HTERT RPE-1 (cell line): Measurements from ENCODE around the gene WNT7B.

Experiments
- in situ Hi-C: fragments of 300-500 bp; cut with MboI; formaldehyde crosslinking; loops from 4 replicates; pipeline ENCODE4 v1.14.3; 2020; ENCODE audit warnings: low sequenced_read_pairs

Gene WNT7B

GRCh38 chr22:45974498-45974897 is 2.5 kb downstream of the WNT7B start:
- in situ Hi-C loops: no loop called here

GRCh38 chr22:45972889-45973253 is 4.1 kb downstream of the WNT7B start:
- in situ Hi-C loops: no loop called here

DNA sequence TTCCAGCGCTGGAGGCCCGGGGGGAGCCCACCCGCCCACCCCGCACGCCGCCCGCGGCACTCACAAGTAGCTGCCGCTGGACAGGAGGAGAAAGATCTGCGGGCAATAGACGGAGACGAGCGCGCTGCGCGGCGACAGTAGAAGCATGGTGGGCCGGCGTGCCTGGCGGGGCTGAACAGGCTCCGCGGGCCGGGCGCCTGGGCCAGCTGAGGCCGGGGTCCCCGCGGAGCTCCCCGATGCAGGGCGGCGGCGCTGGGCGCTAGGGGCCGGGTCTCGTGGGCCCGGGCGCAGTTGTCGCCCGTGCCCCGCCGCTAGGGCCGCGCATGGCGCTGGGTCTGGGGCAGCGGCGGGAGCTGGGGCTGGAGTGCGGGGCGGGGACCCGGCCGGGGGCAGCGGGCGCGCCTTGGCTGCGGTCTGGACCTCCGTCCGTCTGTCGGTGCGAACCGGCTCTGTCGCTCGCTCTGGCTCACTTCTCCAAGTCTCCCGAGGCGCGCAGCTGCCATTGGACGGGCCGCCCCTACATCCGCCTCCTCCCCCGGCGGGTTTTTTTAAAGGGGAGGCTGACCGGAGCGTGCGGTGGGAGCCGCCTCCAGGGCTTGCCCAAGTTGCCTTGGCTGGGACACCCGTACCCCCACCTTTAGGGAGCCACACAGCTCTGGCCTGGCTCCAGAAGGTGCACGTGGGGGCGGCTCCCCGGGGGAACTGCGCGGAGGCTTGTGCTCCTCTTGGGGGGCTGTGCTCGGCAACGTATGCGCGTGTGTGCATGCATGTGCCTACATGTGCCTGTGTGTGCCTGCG is 4.7 kb downstream of the WNT7B start:
- in situ Hi-C loops: no loop called here

DNA sequence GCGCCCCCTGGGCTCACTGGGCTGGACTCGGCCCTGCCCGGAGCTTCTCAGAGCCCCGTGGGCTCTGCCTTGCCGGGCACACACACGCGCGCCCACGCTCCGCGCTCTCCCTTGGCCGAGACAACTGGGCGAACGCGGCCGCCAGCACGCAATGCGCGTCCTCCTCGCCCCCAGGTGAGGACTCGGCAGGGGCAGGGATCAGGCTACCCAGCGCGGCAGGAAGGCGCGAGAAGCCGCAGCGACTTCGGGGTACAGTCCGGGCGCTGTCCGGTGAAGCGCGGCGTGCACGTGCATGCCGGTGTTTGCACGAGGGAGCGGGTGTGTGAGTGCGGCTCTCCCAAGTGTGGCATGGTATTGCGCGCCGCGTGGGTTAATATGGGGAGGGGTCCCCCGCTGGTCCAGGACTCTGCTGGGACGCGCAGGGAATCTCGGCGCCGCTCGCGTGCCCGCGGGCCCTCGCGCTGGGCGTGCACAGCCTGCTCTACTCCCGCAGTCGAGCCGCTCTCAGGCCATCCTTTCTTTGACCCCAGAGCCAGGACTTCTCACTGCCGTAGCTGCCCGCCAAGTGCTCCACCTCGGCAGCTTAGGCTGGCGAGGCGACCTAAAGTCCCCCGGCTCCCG is 5.4 kb downstream of the WNT7B start:
- in situ Hi-C loops: no loop called here

- in situ Hi-C loops: no loop called here
Measured at GRCh38 chr22:45970705-45971407, 6.1 kb downstream of the WNT7B start.

DNA sequence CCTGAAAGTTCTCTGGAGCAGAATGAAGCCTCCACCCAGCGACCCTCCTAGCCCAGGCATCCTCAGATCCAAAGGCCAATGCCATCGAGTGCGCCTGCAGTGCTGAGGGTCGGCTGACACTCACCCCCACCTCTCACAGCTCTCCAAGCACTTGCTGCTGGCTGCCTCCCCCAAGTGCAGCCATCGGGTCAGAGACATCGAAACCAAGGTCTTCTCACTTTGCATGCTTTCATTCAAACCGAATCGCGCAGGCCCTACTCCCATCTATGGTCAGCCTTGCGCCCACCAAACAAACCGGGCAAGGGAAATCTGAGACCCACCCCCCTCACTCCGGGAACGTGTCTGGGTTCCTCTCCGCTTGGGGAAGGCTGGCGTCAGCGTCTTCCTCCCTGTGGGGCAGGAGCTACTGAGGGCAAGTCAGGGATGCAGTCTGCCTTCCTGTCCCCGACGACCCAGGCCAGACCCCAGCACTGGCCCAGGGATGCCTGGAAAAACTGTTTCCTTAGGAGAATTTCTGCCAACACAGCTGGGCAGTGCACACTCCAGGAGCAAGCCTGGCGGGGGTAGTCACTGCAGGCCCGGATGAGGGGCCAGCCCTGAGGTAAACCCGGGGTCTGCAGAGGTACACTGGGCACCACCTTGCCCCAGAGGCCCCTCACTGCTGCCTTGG is 7.0 kb downstream of the WNT7B start:
- in situ Hi-C loops: no loop called here

DNA sequence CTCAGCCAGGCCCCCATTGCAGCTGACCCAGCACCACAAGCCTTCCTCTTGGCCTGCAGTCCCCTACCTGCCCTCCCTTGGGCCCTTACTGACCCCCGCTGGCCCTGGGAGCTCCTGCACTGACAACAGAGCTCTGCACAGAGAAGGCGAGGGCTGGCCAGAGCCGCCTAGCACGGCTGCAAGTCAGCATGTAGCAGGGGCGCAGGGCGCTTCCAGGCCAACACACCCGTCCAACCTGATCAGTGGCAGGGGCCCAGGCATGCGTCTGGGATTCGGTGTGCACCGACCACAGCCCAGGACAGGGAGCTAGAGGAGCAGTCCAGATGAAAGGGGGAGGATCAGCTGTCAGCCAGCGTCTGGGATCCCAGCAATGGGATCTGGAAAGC is 7.6 kb downstream of the WNT7B start:
- in situ Hi-C loops: no loop called here

- in situ Hi-C loops: no loop called here
Measured at GRCh38 chr22:45968751-45969413, 8.1 kb downstream of the WNT7B start.

DNA sequence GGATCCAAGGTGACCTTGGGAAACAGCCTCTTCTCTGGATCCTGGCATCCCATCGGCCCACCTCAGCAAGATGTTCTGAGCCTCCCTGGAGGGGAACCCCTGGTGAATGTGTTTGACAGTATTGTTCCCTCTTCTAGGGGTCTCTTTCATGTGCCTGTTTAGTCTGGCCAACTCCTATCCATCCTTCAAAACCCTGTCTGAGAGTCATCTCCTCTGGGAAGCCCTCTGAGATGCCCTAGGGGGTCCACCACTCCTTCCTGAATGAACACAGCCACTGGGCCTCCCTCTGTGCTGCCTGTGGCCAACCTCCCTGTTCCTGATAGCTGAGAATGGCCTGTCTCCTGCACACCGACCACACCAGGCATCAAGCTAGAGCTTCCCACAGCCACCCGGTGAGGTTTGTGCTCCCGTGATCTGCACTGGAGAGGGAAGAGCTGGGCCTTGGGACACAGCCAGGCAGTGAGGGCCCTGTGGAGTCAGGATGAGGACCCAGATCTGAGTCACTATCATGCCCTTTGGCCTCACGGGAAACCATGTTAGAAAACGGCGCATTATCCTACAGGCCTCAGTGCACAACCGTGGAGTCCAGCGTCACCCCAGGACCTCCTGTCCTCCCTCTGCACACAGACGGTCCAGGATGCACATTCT is 8.8 kb downstream of the WNT7B start:
- in situ Hi-C loops: no loop called here

DNA sequence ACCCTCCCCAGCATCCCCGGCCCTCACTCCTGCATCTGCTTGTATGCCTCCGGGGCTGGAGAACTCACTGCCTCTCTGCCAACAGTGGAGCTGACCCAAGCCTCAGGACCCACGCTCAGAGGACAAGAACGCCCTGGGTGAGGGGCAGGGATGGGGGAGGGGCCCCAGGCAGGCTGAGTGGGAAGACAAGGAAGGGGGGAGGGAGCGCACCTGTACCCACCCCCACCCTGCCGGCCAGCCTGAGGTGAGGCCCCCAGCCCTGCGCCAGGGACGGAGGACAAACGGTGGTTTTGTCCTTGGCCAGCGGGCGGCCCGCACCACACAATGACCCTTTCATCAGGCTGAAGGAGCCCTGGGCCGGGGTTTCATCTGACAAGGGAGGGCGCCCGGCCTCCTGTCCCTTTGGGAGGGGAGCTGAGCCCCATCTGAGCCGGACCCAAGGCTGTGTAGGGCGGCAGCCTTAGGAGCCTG is 10.0 kb downstream of the WNT7B start:
- in situ Hi-C loops: no loop called here

GRCh38 chr22:45966320-45966894 is 10.6 kb downstream of the WNT7B start:
- in situ Hi-C loops: no loop called here

DNA sequence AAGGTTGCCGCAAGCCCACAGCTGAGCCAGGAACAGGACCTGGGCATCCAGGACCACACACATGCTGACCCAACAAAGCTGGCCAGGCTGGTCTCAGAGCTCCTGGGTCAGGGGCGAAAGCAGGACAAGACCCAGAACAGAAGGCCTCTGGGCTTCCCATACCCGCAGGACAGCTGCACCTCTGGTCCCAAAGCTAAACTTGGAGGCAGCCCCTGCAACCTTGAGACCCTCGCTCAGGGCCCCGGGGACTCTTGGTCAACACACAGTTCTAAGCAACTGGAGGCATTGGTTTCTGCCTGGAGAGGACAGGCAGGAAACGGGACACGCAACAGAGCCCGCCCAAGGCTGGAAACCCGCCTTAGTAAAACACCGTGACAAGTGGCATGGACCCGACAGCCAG is 11.4 kb downstream of the WNT7B start:
- in situ Hi-C loops: no loop called here

DNA sequence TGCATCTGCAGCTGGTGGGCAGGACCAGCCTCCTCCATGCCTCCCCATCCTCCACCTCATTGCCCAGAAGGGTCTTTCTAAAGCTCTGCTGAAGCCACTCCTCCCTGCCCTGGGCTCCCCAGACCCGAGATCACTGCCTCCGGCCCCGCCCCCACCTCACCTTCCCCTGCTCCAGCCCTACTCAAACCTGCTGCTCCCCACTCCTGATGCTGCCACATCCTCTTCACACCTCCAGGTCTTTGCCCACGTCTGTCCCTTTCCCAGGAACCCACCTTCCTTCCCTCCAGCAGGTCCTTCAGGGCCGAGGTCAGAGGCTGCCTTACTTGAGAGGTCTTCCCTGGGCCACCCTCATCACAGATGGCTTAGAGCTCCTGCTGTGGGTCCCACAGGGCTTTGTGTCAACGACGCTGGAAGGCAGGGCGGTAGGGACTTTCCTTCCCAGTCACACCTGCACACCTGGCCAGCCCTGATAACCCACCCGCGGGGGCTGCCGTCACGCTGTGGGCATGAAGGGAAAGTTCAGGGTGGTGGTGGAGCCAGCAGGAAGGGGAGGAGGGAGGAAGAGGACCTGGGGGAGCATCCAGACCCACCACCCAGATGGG is 11.9 kb downstream of the WNT7B start:
- in situ Hi-C loops: no loop called here

- in situ Hi-C loops: no loop called here
Measured at GRCh38 chr22:45964372-45964771, 12.6 kb downstream of the WNT7B start.

- in situ Hi-C loops: no loop called here
Measured at GRCh38 chr22:45963821-45964220, 13.1 kb downstream of the WNT7B start.

- in situ Hi-C loops: no loop called here
Measured at GRCh38 chr22:45962756-45963324, 14.1 kb downstream of the WNT7B start.

- in situ Hi-C loops: no loop called here
Measured at GRCh38 chr22:45962434-45962718, 14.6 kb downstream of the WNT7B start.

DNA sequence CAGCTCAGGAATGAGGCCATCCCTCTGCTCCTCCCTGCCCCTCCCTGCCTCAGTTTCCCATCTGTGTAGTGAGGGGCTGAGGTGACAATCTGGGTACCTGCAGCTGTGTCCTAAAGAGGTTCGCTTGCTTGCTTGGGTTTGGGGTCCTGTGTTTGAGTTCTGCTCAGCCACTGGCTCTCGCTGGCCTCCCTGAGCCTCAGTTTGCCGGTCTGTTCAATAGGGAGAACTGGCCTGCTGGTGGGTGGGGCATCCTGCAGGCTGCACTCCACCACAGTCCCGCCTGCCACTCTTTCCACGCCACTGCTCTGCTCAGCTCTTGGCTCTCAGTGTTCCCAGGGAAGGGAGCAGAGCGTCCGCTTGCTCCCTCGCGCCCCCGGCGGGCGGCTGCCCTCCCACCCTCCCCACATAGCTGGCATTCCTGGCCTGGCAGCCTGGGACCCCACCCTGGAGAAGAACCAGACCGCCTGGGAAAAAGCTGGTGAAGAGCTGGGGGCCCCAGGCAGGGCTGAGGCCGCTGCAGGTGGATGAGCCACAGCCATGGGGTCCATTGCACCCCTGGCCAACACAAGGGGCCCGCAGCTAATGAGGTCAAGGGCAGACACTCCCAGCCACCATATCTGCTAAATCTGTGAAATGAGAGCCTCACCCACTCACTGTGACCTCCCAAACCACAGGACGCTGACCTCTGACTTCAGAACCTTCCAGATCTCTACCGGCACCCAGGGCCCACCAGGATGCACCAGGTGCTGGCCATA is 15.1 kb downstream of the WNT7B start:
- in situ Hi-C loops: no loop called here
